ENCODE measurements around the gene MYO16.

The MYO16 gene

DNA sequence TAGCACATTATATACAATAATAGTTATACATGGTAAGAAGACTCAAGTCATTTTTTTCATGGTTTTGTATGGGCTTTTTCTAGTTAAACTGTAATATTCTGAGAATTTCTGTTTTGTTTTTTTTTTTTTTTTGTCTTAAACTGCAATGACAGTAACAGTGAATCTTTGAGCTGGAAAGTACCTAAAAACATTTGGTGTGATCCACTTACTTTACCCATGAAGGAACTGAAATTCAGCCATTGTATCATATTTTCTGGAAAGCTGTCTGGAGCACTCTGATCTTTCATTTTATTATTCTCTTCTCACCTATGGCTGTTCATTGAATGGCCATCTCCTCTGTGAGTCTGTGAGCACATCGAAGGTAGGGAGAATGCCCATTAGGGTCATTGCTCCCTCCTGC, 37.8 kb downstream of the MYO16 start:
- Histone ChIP-seq H3K79me1 (replicated peaks; ENCODE audit: low read length, poor library complexity, severe bottlenecking) (no peaks in the 10 kb centered on the region), H3K36me3 (ENCODE audit: control insufficient read depth in 1 of 2, insufficient read depth in 2 of 2, low read depth in 1 of 2, low read length in 2 of 2) (no peaks in the 10 kb centered on the region), H3K27me3 (ENCODE audit: control insufficient read depth in 1 of 2, insufficient read depth in 1 of 2, low read length in 2 of 2) (no peaks in the 10 kb centered on the region), H2AK5ac (ENCODE audit: low read length, severe bottlenecking) (no peak overlapping the region), H4K91ac (ENCODE audit: low read length) (no peak overlapping the region), H3K18ac (ENCODE audit: low read depth in 1 of 2, low read length in 2 of 2) (no peak overlapping the region), H3K27ac (ENCODE audit: low read length, poor library complexity, severe bottlenecking) (no peak overlapping the region), H3K9ac (ENCODE audit: low read length) (no peak overlapping the region), H3K9me3 (ENCODE audit: control insufficient read depth, low read length) (peaks cover 59% of the 10 kb centered on the region), H3K23ac (ENCODE audit: low read length in 2 of 2) (no peak overlapping the region), H3K4me3 (ENCODE audit: insufficient read depth in 1 of 2, low read depth in 1 of 2, low read length in 2 of 2) (no peak overlapping the region), H2BK5ac (ENCODE audit: low read depth, low read length, poor library complexity, severe bottlenecking) (no peak overlapping the region), H2BK120ac (ENCODE audit: low read depth, low read length) (no peak overlapping the region), H2BK12ac (ENCODE audit: low read length in 2 of 2) (no peak overlapping the region), H3K4ac (ENCODE audit: low read depth in 1 of 2, low read length in 2 of 2) (no peak overlapping the region), H3K4me2 (ENCODE audit: low read length, poor library complexity, severe bottlenecking) (no peak overlapping the region), H3K4me1 (ENCODE audit: control insufficient read depth, insufficient read depth, low read depth, low read length) (no peaks in the 10 kb centered on the region), H2BK15ac (ENCODE audit: low read depth, poor library complexity, severe bottlenecking) (no peak overlapping the region), H2AFZ (ENCODE audit: low read depth, low read length) (no peak overlapping the region), H3K14ac (ENCODE audit: low read length in 2 of 2) (no peak overlapping the region), H4K8ac (ENCODE audit: low read length) (no peak overlapping the region)
- 71% methylated on average over 1 of the region's 1 CpG for WGBS
- DNase-seq: no peak

- no peaks in the 10 kb centered on the region for H3K4me1 ChIP-seq (ENCODE audit: control insufficient read depth, insufficient read depth, low read depth, low read length)
Observed at GRCh38 chr13:108669381-108669780, 40.0 kb downstream of the MYO16 start.

DNA sequence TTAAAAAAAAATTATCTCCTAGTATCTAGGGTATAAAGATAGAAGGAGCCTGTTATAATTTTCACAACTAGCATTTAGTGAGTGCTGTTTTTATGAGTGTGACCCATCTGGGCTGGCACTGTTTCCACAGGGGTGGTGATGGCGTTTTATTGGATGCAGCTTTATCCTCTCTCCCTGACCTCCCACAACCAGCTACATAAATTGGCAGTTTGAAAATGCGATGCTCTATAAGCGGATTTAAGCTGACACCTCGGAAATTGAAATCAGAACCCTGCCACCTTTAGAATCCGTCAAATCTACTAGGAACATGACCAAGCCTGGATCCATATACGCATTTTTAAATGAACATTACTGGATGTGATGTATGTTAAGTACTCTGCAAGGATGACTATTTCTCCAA, 44.9 kb downstream of the MYO16 start:
- Histone ChIP-seq H3K4me1 (ENCODE audit: control insufficient read depth, insufficient read depth, low read depth, low read length) (no peaks in the 10 kb centered on the region), H2BK120ac (ENCODE audit: low read depth, low read length) (no peak overlapping the region), H4K8ac (ENCODE audit: low read length) (no peak overlapping the region), H3K4me2 (ENCODE audit: low read length, poor library complexity, severe bottlenecking) (no peak overlapping the region), H3K9me3 (ENCODE audit: control insufficient read depth, low read length) (peaks cover 20% of the 10 kb centered on the region), H3K4ac (ENCODE audit: low read depth in 1 of 2, low read length in 2 of 2) (no peak overlapping the region), H2AFZ (ENCODE audit: low read depth, low read length) (no peak overlapping the region), H3K18ac (ENCODE audit: low read depth in 1 of 2, low read length in 2 of 2) (no peak overlapping the region), H3K36me3 (ENCODE audit: control insufficient read depth in 1 of 2, insufficient read depth in 2 of 2, low read depth in 1 of 2, low read length in 2 of 2) (no peaks in the 10 kb centered on the region), H2AK5ac (ENCODE audit: low read length, severe bottlenecking) (no peak overlapping the region), H3K23ac (ENCODE audit: low read length in 2 of 2) (no peak overlapping the region), H2BK5ac (ENCODE audit: low read depth, low read length, poor library complexity, severe bottlenecking) (no peak overlapping the region), H2BK12ac (ENCODE audit: low read length in 2 of 2) (no peak overlapping the region), H3K9ac (ENCODE audit: low read length) (no peak overlapping the region), H2BK15ac (ENCODE audit: low read depth, poor library complexity, severe bottlenecking) (no peak overlapping the region), H4K91ac (ENCODE audit: low read length) (no peak overlapping the region), H3K27me3 (ENCODE audit: control insufficient read depth in 1 of 2, insufficient read depth in 1 of 2, low read length in 2 of 2) (no peaks in the 10 kb centered on the region), H3K79me1 (replicated peaks; ENCODE audit: low read length, poor library complexity, severe bottlenecking) (no peaks in the 10 kb centered on the region), H3K27ac (ENCODE audit: low read length, poor library complexity, severe bottlenecking) (no peak overlapping the region), H3K4me3 (ENCODE audit: insufficient read depth in 1 of 2, low read depth in 1 of 2, low read length in 2 of 2) (no peak overlapping the region), H3K14ac (ENCODE audit: low read length in 2 of 2) (no peak overlapping the region)
- DNase-seq: no peak
- WGBS: 85% methylated on average over 4 of the region's 6 CpGs

More at GRCh38 chr13:108669381-108669780, 40.0 kb downstream of the MYO16 start:
- no peak overlapping the region for H3K27ac ChIP-seq (ENCODE audit: low read length, poor library complexity, severe bottlenecking)
- no peak overlapping the region for H2BK15ac ChIP-seq (ENCODE audit: low read depth, poor library complexity, severe bottlenecking)
- no peak overlapping the region for H4K8ac ChIP-seq (ENCODE audit: low read length)
- no peak overlapping the region for H2AK5ac ChIP-seq (ENCODE audit: low read length, severe bottlenecking)
- no peak overlapping the region for H3K23ac ChIP-seq (ENCODE audit: low read length in 2 of 2)
- no peaks in the 10 kb centered on the region for H3K36me3 ChIP-seq (ENCODE audit: control insufficient read depth in 1 of 2, insufficient read depth in 2 of 2, low read depth in 1 of 2, low read length in 2 of 2)
- DNase-seq: peak; percentile 18
- H3K79me1 ChIP-seq (replicated peaks; ENCODE audit: low read length, poor library complexity, severe bottlenecking): no peaks in the 10 kb centered on the region
- no peak overlapping the region for H2BK120ac ChIP-seq (ENCODE audit: low read depth, low read length)
- H3K18ac ChIP-seq (ENCODE audit: low read depth in 1 of 2, low read length in 2 of 2): no peak overlapping the region
- no peak overlapping the region for H3K4ac ChIP-seq (ENCODE audit: low read depth in 1 of 2, low read length in 2 of 2)
- H3K4me3 ChIP-seq (ENCODE audit: insufficient read depth in 1 of 2, low read depth in 1 of 2, low read length in 2 of 2): no peak overlapping the region
- H3K9ac ChIP-seq (ENCODE audit: low read length): no peak overlapping the region
- H3K27me3 ChIP-seq (ENCODE audit: control insufficient read depth in 1 of 2, insufficient read depth in 1 of 2, low read length in 2 of 2): no peaks in the 10 kb centered on the region
- no peak overlapping the region for H2BK5ac ChIP-seq (ENCODE audit: low read depth, low read length, poor library complexity, severe bottlenecking)
- no peak overlapping the region for H2BK12ac ChIP-seq (ENCODE audit: low read length in 2 of 2)
- 24% methylated on average over 1 of the region's 1 CpG for WGBS
- H2AFZ ChIP-seq (ENCODE audit: low read depth, low read length): no peak overlapping the region
- H3K9me3 ChIP-seq (ENCODE audit: control insufficient read depth, low read length): peaks cover 54% of the 10 kb centered on the region
- no peak overlapping the region for H3K14ac ChIP-seq (ENCODE audit: low read length in 2 of 2)
- H4K91ac ChIP-seq (ENCODE audit: low read length): no peak overlapping the region
- H3K4me2 ChIP-seq (ENCODE audit: low read length, poor library complexity, severe bottlenecking): no peak overlapping the region

- Histone ChIP-seq H4K91ac (ENCODE audit: low read length) (no peak overlapping the region), H2AK5ac (ENCODE audit: low read length, severe bottlenecking) (no peak overlapping the region), H3K4ac (ENCODE audit: low read depth in 1 of 2, low read length in 2 of 2) (no peak overlapping the region), H3K9me3 (ENCODE audit: control insufficient read depth, low read length) (peaks cover 19% of the 10 kb centered on the region), H2BK120ac (ENCODE audit: low read depth, low read length) (no peak overlapping the region), H4K8ac (ENCODE audit: low read length) (no peak overlapping the region), H3K23ac (ENCODE audit: low read length in 2 of 2) (no peak overlapping the region), H3K4me1 (ENCODE audit: control insufficient read depth, insufficient read depth, low read depth, low read length) (no peaks in the 10 kb centered on the region), H3K27me3 (ENCODE audit: control insufficient read depth in 1 of 2, insufficient read depth in 1 of 2, low read length in 2 of 2) (no peaks in the 10 kb centered on the region), H3K9ac (ENCODE audit: low read length) (no peak overlapping the region), H3K18ac (ENCODE audit: low read depth in 1 of 2, low read length in 2 of 2) (no peak overlapping the region), H3K14ac (ENCODE audit: low read length in 2 of 2) (no peak overlapping the region), H2BK5ac (ENCODE audit: low read depth, low read length, poor library complexity, severe bottlenecking) (no peak overlapping the region), H3K4me2 (ENCODE audit: low read length, poor library complexity, severe bottlenecking) (no peak overlapping the region), H2BK12ac (ENCODE audit: low read length in 2 of 2) (no peak overlapping the region), H3K27ac (ENCODE audit: low read length, poor library complexity, severe bottlenecking) (no peak overlapping the region), H2BK15ac (ENCODE audit: low read depth, poor library complexity, severe bottlenecking) (no peak overlapping the region), H2AFZ (ENCODE audit: low read depth, low read length) (no peak overlapping the region), H3K79me1 (replicated peaks; ENCODE audit: low read length, poor library complexity, severe bottlenecking) (no peaks in the 10 kb centered on the region), H3K4me3 (ENCODE audit: insufficient read depth in 1 of 2, low read depth in 1 of 2, low read length in 2 of 2) (no peak overlapping the region), H3K36me3 (ENCODE audit: control insufficient read depth in 1 of 2, insufficient read depth in 2 of 2, low read depth in 1 of 2, low read length in 2 of 2) (no peaks in the 10 kb centered on the region)
- WGBS: 86% methylated on average over 2 of the region's 4 CpGs
- DNase-seq: no peak
Observed at GRCh38 chr13:108674771-108675170, 45.4 kb downstream of the MYO16 start.
